PC-9 (cell line): Measurements from ENCODE around the gene CEACAM1. TPM values are rescaled to one million over a fixed set of nuclear protein-coding genes. Genes with fewer than 3 reads are reported as not detected.

Source experiments
- BruUV-seq: library from RNA; stranded (reverse); fragments of 400-500 nt; replicated peaks from 2 replicates; lab custom pipeline; 2021; lab: Mats Ljungman, UMichigan
- CTCF ChIA-PET: fragments of 300-600 bp; sonication (Branson Sonifier 250); formaldehyde crosslinking; loops from one replicate; lab custom pipeline; 2022; ENCODE audit warnings: antibody characterized with exemption; lab: Charles Lee
- POLR2A ChIA-PET: fragments of 300-600 bp; sonication (Branson Sonifier 250); formaldehyde crosslinking; loops from one replicate; lab custom pipeline; 2022; ENCODE audit warnings: antibody characterized with exemption; ENCODE audit not compliant: unreplicated experiment; lab: Charles Lee
- DNase-seq, 2 experiments: peaks; one replicate each; pipeline versions ENCODE4 v3.0.0 to v3.0.0-alpha.2; 2015 to 2022; ENCODE audit warnings: mixed read lengths in 1 of 2
- H2AFZ ChIP-seq: fragments of 200-600 bp; sonication (generic); 2 replicates; pipeline ENCODE4 v1.8.1; 2017; ENCODE audit warnings: antibody characterized with exemption
- H3F3A ChIP-seq: fragments of 200-600 bp; sonication (generic); 2 replicates; pipeline ENCODE4 v1.8.1; 2017; ENCODE audit warnings: antibody characterized with exemption, mild to moderate bottlenecking, low read depth; ENCODE audit not compliant: insufficient read depth
- H3K27ac ChIP-seq: fragments of 200-600 bp; sonication (generic); 2 replicates; pipeline ENCODE4 v1.6.1; 2016; ENCODE audit warnings: mixed run types
- H3K27me3 ChIP-seq: fragments of 200-600 bp; sonication (generic); 2 replicates; pipeline ENCODE4 v1.6.1; 2016; ENCODE audit warnings: low read depth, mixed run types; ENCODE audit not compliant: insufficient read depth
- H3K36me3 ChIP-seq: fragments of 200-600 bp; sonication (generic); 2 replicates; pipeline ENCODE4 v1.6.1; 2016; ENCODE audit warnings: low read depth, mixed run types
- H3K4me1 ChIP-seq: fragments of 200-600 bp; sonication (generic); replicated peaks from 2 replicates; pipeline ENCODE4 v1.6.1; 2016; ENCODE audit warnings: mixed run types; ENCODE audit not compliant: insufficient read depth
- H3K4me2 ChIP-seq: fragments of 200-600 bp; sonication (generic); 2 replicates; pipeline ENCODE4 v1.6.1; 2017; ENCODE audit warnings: mixed run types
- H3K4me3 ChIP-seq: fragments of 200-600 bp; sonication (generic); 2 replicates; pipeline ENCODE4 v1.6.1; 2016; ENCODE audit warnings: mixed run types
- H3K79me2 ChIP-seq: fragments of 200-600 bp; sonication (generic); 2 replicates; pipeline ENCODE4 v1.6.1; 2017; ENCODE audit warnings: low read depth, mixed run types
- H3K9me2 ChIP-seq: fragments of 200-600 bp; sonication (generic); 2 replicates; pipeline ENCODE4 v1.8.1; 2017; ENCODE audit warnings: mild to moderate bottlenecking; ENCODE audit not compliant: insufficient read depth
- H3K9me3 ChIP-seq: fragments of 200-600 bp; sonication (generic); 2 replicates; pipeline ENCODE4 v1.8.1; 2016; ENCODE audit warnings: low read depth; ENCODE audit not compliant: insufficient read depth
- H4K20me1 ChIP-seq: fragments of 200-600 bp; sonication (generic); 2 replicates; pipeline ENCODE4 v1.8.1; 2017; ENCODE audit not compliant: insufficient read depth
- EZH2 ChIP-seq: fragments of 200-600 bp; sonication (generic); IDR thresholded peaks from 2 replicates; pipeline ENCODE4 v1.8.0; 2017; ENCODE audit warnings: antibody characterized with exemption, low read depth
- intact Hi-C: fragments of 100-400 bp; cut with micrococcal nuclease; formaldehyde crosslinking; loops from one replicate; pipeline ENCODE4 v1.10.0; 2022; ENCODE audit not compliant: unreplicated experiment
- total RNA-seq: library from RNA; stranded (reverse); gene quantifications from 2 replicates; pipeline ENCODE4 v1.2.3, GENCODE V29; 2021
- TF ChIP-seq, protein P1 (sequence below): fragments of 200-600 bp; sonication (generic); conservative IDR thresholded peaks from 2 replicates; pipeline ENCODE4 v1.6.1; 2017; ENCODE audit warnings: mixed run types, antibody characterized with exemption, mild to moderate bottlenecking, moderate library complexity

Gene CEACAM1
- total RNA-seq, 1 experiment from 2014 or later, result 1.6 TPM

DNA sequence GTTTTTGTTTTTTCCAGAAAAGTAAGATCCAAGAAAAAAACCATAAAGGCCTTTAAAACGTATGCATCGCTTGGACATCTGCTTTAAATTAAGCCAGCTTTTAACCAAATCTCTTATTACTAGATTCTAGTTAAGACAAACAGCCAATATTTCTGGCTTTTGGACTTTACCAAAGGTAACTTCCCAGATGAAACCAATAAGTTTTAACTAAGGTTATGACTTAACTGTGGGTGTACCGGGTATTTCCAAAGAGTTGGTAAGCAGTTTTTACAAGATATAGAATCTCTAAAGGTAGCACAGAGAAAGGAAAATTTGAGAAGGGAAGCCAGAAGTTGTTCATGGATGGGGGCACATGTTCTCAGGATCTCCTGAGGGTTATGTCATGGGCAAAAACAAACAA, 34.0 kb downstream of the CEACAM1 start:
- Histone ChIP-seq H3K9me3 (no peaks in the 10 kb centered on the region), H3F3A (peaks cover 2% of the 10 kb centered on the region; the same call in 1 of the 2 replicates), H4K20me1 (no peaks in the 10 kb centered on the region), H3K27ac (no peak overlapping the region), H3K4me2 (no peak overlapping the region), H3K4me3 (no peak overlapping the region), H3K9me2 (no peaks in the 10 kb centered on the region), H2AFZ (no peak overlapping the region), H3K27me3 (no peaks in the 10 kb centered on the region), H3K36me3 (no peaks in the 10 kb centered on the region), H3K4me1 (peaks cover 4% of the 10 kb centered on the region), H3K79me2 (no peaks in the 10 kb centered on the region)
- ChIA-PET POLR2A (no interaction called here), CTCF (no interaction called here)
- intact Hi-C loops, result no loop called here
- BruUV-seq, result no TSS peak
- no peak for TF ChIP-seq EZH2
- TF ChIP-seq, protein P1, sequence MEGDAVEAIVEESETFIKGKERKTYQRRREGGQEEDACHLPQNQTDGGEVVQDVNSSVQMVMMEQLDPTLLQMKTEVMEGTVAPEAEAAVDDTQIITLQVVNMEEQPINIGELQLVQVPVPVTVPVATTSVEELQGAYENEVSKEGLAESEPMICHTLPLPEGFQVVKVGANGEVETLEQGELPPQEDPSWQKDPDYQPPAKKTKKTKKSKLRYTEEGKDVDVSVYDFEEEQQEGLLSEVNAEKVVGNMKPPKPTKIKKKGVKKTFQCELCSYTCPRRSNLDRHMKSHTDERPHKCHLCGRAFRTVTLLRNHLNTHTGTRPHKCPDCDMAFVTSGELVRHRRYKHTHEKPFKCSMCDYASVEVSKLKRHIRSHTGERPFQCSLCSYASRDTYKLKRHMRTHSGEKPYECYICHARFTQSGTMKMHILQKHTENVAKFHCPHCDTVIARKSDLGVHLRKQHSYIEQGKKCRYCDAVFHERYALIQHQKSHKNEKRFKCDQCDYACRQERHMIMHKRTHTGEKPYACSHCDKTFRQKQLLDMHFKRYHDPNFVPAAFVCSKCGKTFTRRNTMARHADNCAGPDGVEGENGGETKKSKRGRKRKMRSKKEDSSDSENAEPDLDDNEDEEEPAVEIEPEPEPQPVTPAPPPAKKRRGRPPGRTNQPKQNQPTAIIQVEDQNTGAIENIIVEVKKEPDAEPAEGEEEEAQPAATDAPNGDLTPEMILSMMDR, result no peak
- DNase-seq, result no peak

DNA sequence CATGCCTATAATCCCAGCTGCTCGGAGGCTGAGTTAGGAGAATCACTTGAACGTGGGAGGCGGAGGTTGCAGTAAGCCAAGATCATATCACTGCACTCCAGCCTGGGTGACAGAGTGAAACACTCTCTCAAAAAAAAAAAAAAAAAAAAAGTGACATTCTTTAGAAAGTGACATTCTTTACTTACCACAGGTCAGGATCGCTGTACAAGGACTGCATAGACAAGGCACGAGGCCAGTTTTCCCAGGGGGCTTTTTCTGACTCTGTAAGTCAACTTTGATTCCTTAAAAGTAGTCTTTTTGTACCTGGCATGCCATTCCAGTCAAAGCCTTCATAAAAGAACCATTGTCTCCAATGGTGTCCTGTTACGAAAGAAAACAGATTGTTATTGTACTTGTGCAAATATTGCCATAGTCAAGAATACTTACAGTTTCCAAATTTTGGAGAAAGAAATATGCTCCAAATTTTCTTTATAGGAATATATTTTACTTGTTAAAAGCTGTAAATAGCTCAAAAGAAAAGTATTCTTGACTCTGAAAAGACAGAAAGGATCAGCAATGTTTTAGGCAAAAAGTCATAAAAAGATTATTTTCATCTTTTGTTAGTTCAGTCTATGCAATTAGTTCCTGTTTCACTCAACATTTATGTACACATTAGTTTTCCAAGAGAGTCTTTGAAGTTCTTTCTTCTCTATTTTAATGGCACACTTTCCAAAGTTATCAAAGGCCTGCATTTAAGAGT, 39.3 kb downstream of the CEACAM1 start:
- Histone ChIP-seq H3K36me3 (no peaks in the 10 kb centered on the region), H3K4me2 (peak overlapping the region; percentile 21), H2AFZ (no peak overlapping the region), H3K79me2 (no peaks in the 10 kb centered on the region), H4K20me1 (no peaks in the 10 kb centered on the region), H3K4me1 (peaks cover 23% of the 10 kb centered on the region), H3K4me3 (no peak overlapping the region), H3K27ac (peak overlapping the region; percentile 17), H3K9me2 (no peaks in the 10 kb centered on the region), H3F3A (peaks cover 14% of the 10 kb centered on the region; the same call in 1 of the 2 replicates), H3K9me3 (no peaks in the 10 kb centered on the region), H3K27me3 (no peaks in the 10 kb centered on the region)
- ChIA-PET CTCF (interaction anchor here (0.8 kb wide), 1 partner anchor 22 kb away, joined by 3 read pairs; no protein-coding TSS in a partner anchor), POLR2A (no interaction called here)
- TF ChIP-seq EZH2, result no peak
- TF ChIP-seq, protein P1, result no peak
- DNase-seq, result peak; percentile 63 to 93
- intact Hi-C loops, result no loop called here
- no TSS peak for BruUV-seq

DNA sequence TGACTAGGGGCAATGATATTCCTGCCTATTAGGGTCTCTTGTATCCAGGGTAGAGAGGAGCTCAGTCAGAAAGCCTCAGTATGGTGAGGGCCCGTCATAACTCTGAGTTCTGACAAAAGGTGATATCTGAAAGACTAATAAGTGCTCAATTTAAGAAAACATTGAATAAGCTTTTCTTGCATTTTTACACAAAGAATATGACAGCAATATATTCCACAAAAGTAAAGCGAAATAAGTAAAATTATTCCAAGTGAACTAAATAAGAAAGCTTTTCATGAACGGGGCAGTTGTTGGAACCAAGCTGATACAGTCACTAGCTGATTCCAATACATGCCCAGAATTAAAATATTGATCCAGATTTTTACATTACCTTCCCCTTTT, 40.5 kb downstream of the CEACAM1 start:
- CTCF ChIA-PET, result no interaction called here
- H3K9me3 ChIP-seq, result no peaks in the 10 kb centered on the region

More for the DNA sequence above, 40.5 kb downstream of the CEACAM1 start:
- POLR2A ChIA-PET, result no interaction called here
- Histone ChIP-seq H3K79me2 (no peaks in the 10 kb centered on the region), H3K4me3 (no peak overlapping the region), H2AFZ (no peak overlapping the region), H3K27me3 (no peaks in the 10 kb centered on the region), H3K9me2 (no peaks in the 10 kb centered on the region), H3K4me2 (no peak overlapping the region), H3K4me1 (peaks cover 23% of the 10 kb centered on the region), H3K36me3 (no peaks in the 10 kb centered on the region), H4K20me1 (no peaks in the 10 kb centered on the region), H3F3A (peaks cover 14% of the 10 kb centered on the region; the same call in 1 of the 2 replicates), H3K27ac (no peak overlapping the region)
- intact Hi-C loops, result no loop called here
- no peak for DNase-seq
- TF ChIP-seq, protein P1, result no peak
- no peak for TF ChIP-seq EZH2
- BruUV-seq, result no TSS peak
